Neuronal stem cell (in vitro differentiated cells): ENCODE results near the gene FAM186B.

ENCODE experiments used
- DNase-seq: peaks from one replicate; pipeline ENCODE4 v3.0.0-alpha.2; 2013; ENCODE audit warnings: low spot score
- H2AFZ ChIP-seq: one replicate; pipeline ENCODE4 v1.6.1; 2013; ENCODE audit warnings: mild to moderate bottlenecking, low read length, inconsistent platforms
- H2AK5ac ChIP-seq: 2 replicates; pipeline ENCODE4 v1.6.1; 2013; ENCODE audit warnings: low read depth, mild to moderate bottlenecking, inconsistent platforms, low read length, moderate library complexity, mixed read lengths
- H2BK120ac ChIP-seq: 2 replicates; pipeline ENCODE4 v1.6.1; 2013; ENCODE audit warnings: low read depth, mild to moderate bottlenecking, inconsistent platforms, low read length, moderate library complexity, mixed read lengths
- H2BK12ac ChIP-seq: one replicate; pipeline ENCODE4 v1.6.1; 2013; ENCODE audit warnings: low read length, inconsistent platforms
- H2BK15ac ChIP-seq: 2 replicates; pipeline ENCODE4 v1.6.1; 2013; ENCODE audit warnings: mild to moderate bottlenecking, low read length, inconsistent platforms, mixed read lengths
- H2BK5ac ChIP-seq: one replicate; pipeline ENCODE4 v1.6.1; 2013; ENCODE audit warnings: inconsistent platforms, mild to moderate bottlenecking, low read length, moderate library complexity
- H3K14ac ChIP-seq: one replicate; pipeline ENCODE4 v1.6.1; 2013; ENCODE audit warnings: low read length, inconsistent platforms
- H3K18ac ChIP-seq: 2 replicates; pipeline ENCODE4 v1.6.1; 2013; ENCODE audit warnings: low read length, inconsistent platforms
- H3K23ac ChIP-seq: 2 replicates; pipeline ENCODE4 v1.6.1; 2013; ENCODE audit warnings: low read depth, mild to moderate bottlenecking, mixed read lengths, low read length, inconsistent platforms; ENCODE audit not compliant: poor library complexity
- H3K27ac ChIP-seq: replicated peaks from 3 replicates; pipeline ENCODE4 v1.5.1; 2013; ENCODE audit warnings: low read length, inconsistent platforms
- H3K27me3 ChIP-seq, 3 experiments: 2 replicates each; pipeline ENCODE4 v1.6.1; 2013; ENCODE audit warnings: low read length in 3 of 3, mild to moderate bottlenecking in 2 of 3, inconsistent platforms in 1 of 3, low read depth in 1 of 3, mixed read lengths in 1 of 3, moderate library complexity in 1 of 3; ENCODE audit not compliant: control insufficient read depth in 3 of 3, insufficient read depth in 3 of 3
- H3K36me3 ChIP-seq, 2 donors: replicated peaks in 1 of 2; 2 replicates each; pipeline ENCODE4 v1.6.1; 2013; ENCODE audit warnings: low read length in 2 of 2; ENCODE audit not compliant: control insufficient read depth in 2 of 2, insufficient read depth in 2 of 2
- H3K4ac ChIP-seq: 2 replicates; pipeline ENCODE4 v1.6.1; 2013; ENCODE audit warnings: inconsistent platforms, mild to moderate bottlenecking, low read length, moderate library complexity
- H3K4me1 ChIP-seq, 2 donors: 1 replicate in 1 of 2; 2 replicates in 1 of 2; pipeline ENCODE4 v1.6.1; 2013; ENCODE audit warnings: low read length in 2 of 2, low read depth in 1 of 2; ENCODE audit not compliant: control insufficient read depth in 2 of 2, insufficient read depth in 1 of 2
- H3K4me2 ChIP-seq: one replicate; pipeline ENCODE4 v1.6.1; 2013; ENCODE audit warnings: mild to moderate bottlenecking, low read length, inconsistent platforms; ENCODE audit not compliant: insufficient read depth, poor library complexity, severe bottlenecking
- H3K4me3 ChIP-seq, 2 donors: 2 replicates each; pipeline ENCODE4 v1.5.1; 2013; ENCODE audit warnings: low read length in 2 of 2, mild to moderate bottlenecking in 2 of 2, inconsistent platforms in 1 of 2, moderate library complexity in 1 of 2
- H3K79me1 ChIP-seq: one replicate; pipeline ENCODE4 v1.6.1; 2013; ENCODE audit warnings: low read depth, mild to moderate bottlenecking, inconsistent platforms, low read length, moderate library complexity
- H3K9ac ChIP-seq: one replicate; pipeline ENCODE4 v1.6.1; 2013; ENCODE audit warnings: mild to moderate bottlenecking, low read depth, low read length, inconsistent platforms; ENCODE audit not compliant: poor library complexity
- H3K9me3 ChIP-seq, 2 donors: replicated peaks in 1 of 2; 2 replicates each; pipeline versions ENCODE3 to v1.6.1; 2013; ENCODE audit warnings: low read length in 2 of 2, mild to moderate bottlenecking in 2 of 2, inconsistent platforms in 1 of 2, low read depth in 1 of 2, mixed read lengths in 1 of 2, moderate library complexity in 1 of 2; ENCODE audit not compliant: control insufficient read depth in 2 of 2, insufficient read depth in 1 of 2
- H4K8ac ChIP-seq: one replicate; pipeline ENCODE4 v1.6.1; 2013; ENCODE audit warnings: low read depth, mild to moderate bottlenecking, inconsistent platforms, low read length, moderate library complexity
- H4K91ac ChIP-seq: one replicate; pipeline ENCODE4 v1.6.1; 2013; ENCODE audit warnings: low read length, low read depth, mild to moderate bottlenecking, inconsistent platforms; ENCODE audit not compliant: poor library complexity
- WGBS, 2 donors: extraction: QIAGEN DNeasy Blood & Tissue Kit; methylation state at CpG; one replicate each; pipeline ENCODE4 v1.1.7; 2013; ENCODE audit warnings: missing lambda C conversion rate in 2 of 2, mixed read lengths in 1 of 2; ENCODE audit not compliant: insufficient read length in 2 of 2, insufficient replicate concordance in 1 of 2; ENCODE audit errors: extremely low coverage in 2 of 2; 5-methylcytosine and 5-hydroxymethylcytosine counted together

Gene FAM186B

GRCh38 chr12:49647827-49648711 is 42.6 kb upstream of the FAM186B start:
- Histone ChIP-seq H3K9ac (no peak overlapping the region), H2AK5ac (no peak overlapping the region), H3K36me3 (peaks cover 57 to 99% of the 10 kb centered on the region in 2 donors), H3K4me1 (peaks cover 3 to 8% of the 10 kb centered on the region in 2 donors), H3K79me1 (no peaks in the 10 kb centered on the region), H3K27ac (no peak overlapping the region), H2BK120ac (no peak overlapping the region), H3K4ac (no peak overlapping the region), H3K4me3 (no peak overlapping the region), H3K27me3 (no peaks in the 10 kb centered on the region), H2BK12ac (no peak overlapping the region), H3K18ac (no peak overlapping the region), H2BK5ac (no peak overlapping the region), H3K9me3 (peaks cover 0 to 2% of the 10 kb centered on the region in 2 donors), H3K14ac (no peak overlapping the region), H4K91ac (no peak overlapping the region), H3K4me2 (no peak overlapping the region), H2BK15ac (no peak overlapping the region), H4K8ac (no peak overlapping the region), H2AFZ (no peak overlapping the region), H3K23ac (peak overlapping the region; percentile 82)
- no peak for DNase-seq
- no CpG with 5 or more reads among the region's 15 CpGs for WGBS, 2 donors

DNA sequence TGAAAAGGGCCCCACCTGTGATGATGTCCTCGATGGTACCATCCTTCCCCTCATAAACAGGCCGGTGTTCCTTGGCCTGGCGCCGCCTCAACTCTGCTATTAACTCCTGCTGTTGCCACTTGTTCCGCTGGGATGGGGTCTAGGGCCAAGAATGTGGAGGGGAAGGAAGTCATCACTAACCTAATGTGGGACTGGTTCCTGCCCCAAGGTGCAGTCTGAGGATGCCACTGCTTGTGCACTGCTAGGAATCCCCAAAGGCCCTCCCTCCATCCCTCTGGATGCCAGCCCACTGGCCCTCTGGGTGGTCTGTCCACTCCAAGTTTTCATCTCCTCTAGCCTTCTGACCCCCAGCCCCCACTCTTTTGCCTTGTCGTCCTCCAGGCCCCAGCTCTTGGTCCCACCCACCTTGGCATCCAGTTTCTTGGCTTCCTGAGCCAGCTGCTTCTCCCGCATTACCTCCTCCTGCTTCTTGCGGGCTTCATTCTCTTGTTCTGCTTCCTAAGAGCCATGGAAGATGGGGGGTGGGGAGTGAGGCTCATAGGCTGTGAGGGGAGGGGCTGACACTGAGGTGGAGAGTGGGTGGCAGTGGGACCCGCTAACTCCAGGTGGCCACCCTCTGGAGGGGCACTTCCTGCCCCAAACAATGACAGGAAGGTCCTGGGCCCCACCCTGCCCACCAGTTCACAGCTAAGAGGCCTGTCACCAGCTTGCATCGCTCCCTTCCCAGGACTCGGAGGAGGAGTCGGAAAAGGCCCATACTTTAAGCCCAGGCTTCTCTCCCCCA is 41.6 kb upstream of the FAM186B start:
- Histone ChIP-seq H2BK15ac (no peak overlapping the region), H4K8ac (no peak overlapping the region), H2AK5ac (no peak overlapping the region), H3K4me3 (no peak overlapping the region), H3K18ac (no peak overlapping the region), H3K27me3 (no peaks in the 10 kb centered on the region), H3K4me1 (peaks cover 3 to 5% of the 10 kb centered on the region in 2 donors), H3K4ac (no peak overlapping the region), H3K9me3 (peaks cover 0 to 2% of the 10 kb centered on the region in 2 donors), H3K9ac (no peak overlapping the region), H3K23ac (no peak overlapping the region), H3K27ac (no peak overlapping the region), H2BK5ac (no peak overlapping the region), H3K79me1 (no peaks in the 10 kb centered on the region), H3K14ac (no peak overlapping the region), H2BK12ac (no peak overlapping the region), H4K91ac (no peak overlapping the region), H3K4me2 (no peak overlapping the region), H3K36me3 (peaks cover 63 to 99% of the 10 kb centered on the region in 2 donors), H2BK120ac (no peak overlapping the region), H2AFZ (no peak overlapping the region)
- DNase-seq = no peak
- WGBS, 2 donors = no CpG with 5 or more reads among the region's 12 CpGs

- Histone ChIP-seq H3K4me1 (peaks cover 2 to 3% of the 10 kb centered on the region in 2 donors), H3K27ac (no peak overlapping the region), H2AK5ac (no peak overlapping the region), H3K27me3 (no peaks in the 10 kb centered on the region), H3K14ac (no peak overlapping the region), H3K9ac (no peak overlapping the region), H2AFZ (no peak overlapping the region), H3K4me2 (no peak overlapping the region), H4K8ac (no peak overlapping the region), H3K4me3 (no peak overlapping the region), H3K18ac (no peak overlapping the region), H3K9me3 (peaks cover 0 to 2% of the 10 kb centered on the region in 2 donors), H2BK12ac (no peak overlapping the region), H2BK5ac (no peak overlapping the region), H4K91ac (no peak overlapping the region), H3K4ac (no peak overlapping the region), H3K79me1 (no peaks in the 10 kb centered on the region), H3K23ac (no peak overlapping the region), H3K36me3 (peaks cover 64 to 99% of the 10 kb centered on the region in 2 donors), H2BK15ac (no peak overlapping the region), H2BK120ac (no peak overlapping the region)
- DNase-seq = no peak
- no CpG with 5 or more reads among the region's 7 CpGs for WGBS, 2 donors
Measured at GRCh38 chr12:49646331-49646830, 40.9 kb upstream of the FAM186B start.
